OCI-LY7 (cell line): Measurements from ENCODE around the gene WDFY3.

ENCODE experiments used
- EZH2phosphoT487 ChIP-seq: fragments of 200-600 bp; sonication (generic); IDR thresholded peaks from 2 replicates; pipeline ENCODE4 v1.6.1; 2018; ENCODE audit warnings: low read depth, borderline replicate concordance, mild to moderate bottlenecking, mixed run types, antibody characterized with exemption, low read length, moderate library complexity, mixed read lengths
- TF ChIP-seq, protein P1 (sequence below): fragments of 200-600 bp; sonication (generic); conservative IDR thresholded peaks from 2 replicates; pipeline ENCODE4 v1.5.1; 2014; ENCODE audit warnings: mild to moderate bottlenecking, antibody characterized with exemption, low read length, moderate library complexity, mixed read lengths

- TF ChIP-seq, protein P1, sequence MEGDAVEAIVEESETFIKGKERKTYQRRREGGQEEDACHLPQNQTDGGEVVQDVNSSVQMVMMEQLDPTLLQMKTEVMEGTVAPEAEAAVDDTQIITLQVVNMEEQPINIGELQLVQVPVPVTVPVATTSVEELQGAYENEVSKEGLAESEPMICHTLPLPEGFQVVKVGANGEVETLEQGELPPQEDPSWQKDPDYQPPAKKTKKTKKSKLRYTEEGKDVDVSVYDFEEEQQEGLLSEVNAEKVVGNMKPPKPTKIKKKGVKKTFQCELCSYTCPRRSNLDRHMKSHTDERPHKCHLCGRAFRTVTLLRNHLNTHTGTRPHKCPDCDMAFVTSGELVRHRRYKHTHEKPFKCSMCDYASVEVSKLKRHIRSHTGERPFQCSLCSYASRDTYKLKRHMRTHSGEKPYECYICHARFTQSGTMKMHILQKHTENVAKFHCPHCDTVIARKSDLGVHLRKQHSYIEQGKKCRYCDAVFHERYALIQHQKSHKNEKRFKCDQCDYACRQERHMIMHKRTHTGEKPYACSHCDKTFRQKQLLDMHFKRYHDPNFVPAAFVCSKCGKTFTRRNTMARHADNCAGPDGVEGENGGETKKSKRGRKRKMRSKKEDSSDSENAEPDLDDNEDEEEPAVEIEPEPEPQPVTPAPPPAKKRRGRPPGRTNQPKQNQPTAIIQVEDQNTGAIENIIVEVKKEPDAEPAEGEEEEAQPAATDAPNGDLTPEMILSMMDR: no peak
- TF ChIP-seq EZH2phosphoT487: no peak
Observed at GRCh38 chr4:85000343-85000742, 33.9 kb upstream of the WDFY3 start.
